Thyroid gland (tissue), 4 donors: ENCODE measurements around the gene PTP4A2.

Experiments used
- POLR2A ChIP-seq, 2 donors: fragments of 450-650 bp; IDR thresholded peaks; one replicate each; pipeline ENCODE4 v1.6.1; 2017; ENCODE audit warnings: antibody characterized with exemption in 2 of 2, mild to moderate bottlenecking in 2 of 2, moderate library complexity in 1 of 2
- TF ChIP-seq, protein P1 (sequence below), 6 experiments: fragments of 200-600 bp in 3 of 6; fragments of 450-650 bp in 3 of 6; sonication (generic) in 3 of 6; IDR thresholded peaks; one replicate each; pipeline ENCODE4 v1.5.1; 2016 to 2019; ENCODE audit warnings: antibody characterized with exemption in 6 of 6, mild to moderate bottlenecking in 2 of 6, inconsistent platforms in 1 of 6, moderate library complexity in 1 of 6

- TF ChIP-seq, protein P1, sequence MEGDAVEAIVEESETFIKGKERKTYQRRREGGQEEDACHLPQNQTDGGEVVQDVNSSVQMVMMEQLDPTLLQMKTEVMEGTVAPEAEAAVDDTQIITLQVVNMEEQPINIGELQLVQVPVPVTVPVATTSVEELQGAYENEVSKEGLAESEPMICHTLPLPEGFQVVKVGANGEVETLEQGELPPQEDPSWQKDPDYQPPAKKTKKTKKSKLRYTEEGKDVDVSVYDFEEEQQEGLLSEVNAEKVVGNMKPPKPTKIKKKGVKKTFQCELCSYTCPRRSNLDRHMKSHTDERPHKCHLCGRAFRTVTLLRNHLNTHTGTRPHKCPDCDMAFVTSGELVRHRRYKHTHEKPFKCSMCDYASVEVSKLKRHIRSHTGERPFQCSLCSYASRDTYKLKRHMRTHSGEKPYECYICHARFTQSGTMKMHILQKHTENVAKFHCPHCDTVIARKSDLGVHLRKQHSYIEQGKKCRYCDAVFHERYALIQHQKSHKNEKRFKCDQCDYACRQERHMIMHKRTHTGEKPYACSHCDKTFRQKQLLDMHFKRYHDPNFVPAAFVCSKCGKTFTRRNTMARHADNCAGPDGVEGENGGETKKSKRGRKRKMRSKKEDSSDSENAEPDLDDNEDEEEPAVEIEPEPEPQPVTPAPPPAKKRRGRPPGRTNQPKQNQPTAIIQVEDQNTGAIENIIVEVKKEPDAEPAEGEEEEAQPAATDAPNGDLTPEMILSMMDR (IDR thresholded peaks at IDR 0.05), result no peak
- TF ChIP-seq POLR2A (IDR thresholded peaks at IDR 0.05), result no peak
Observed at GRCh38 chr1:31915438-31915837, 22.7 kb downstream of the PTP4A2 start.
